Fibroblast of peridontal ligament (primary cell): ENCODE results near the gene TRIM44.
A peak's percentile ranks its signal among the peaks of the same experiment; 100 is the strongest.

Experiments
- DNase-seq: peaks from one replicate; pipeline ENCODE4 v3.0.0-alpha.2; 2010; ENCODE audit errors: extremely low read depth

TRIM44 gene

DNA sequence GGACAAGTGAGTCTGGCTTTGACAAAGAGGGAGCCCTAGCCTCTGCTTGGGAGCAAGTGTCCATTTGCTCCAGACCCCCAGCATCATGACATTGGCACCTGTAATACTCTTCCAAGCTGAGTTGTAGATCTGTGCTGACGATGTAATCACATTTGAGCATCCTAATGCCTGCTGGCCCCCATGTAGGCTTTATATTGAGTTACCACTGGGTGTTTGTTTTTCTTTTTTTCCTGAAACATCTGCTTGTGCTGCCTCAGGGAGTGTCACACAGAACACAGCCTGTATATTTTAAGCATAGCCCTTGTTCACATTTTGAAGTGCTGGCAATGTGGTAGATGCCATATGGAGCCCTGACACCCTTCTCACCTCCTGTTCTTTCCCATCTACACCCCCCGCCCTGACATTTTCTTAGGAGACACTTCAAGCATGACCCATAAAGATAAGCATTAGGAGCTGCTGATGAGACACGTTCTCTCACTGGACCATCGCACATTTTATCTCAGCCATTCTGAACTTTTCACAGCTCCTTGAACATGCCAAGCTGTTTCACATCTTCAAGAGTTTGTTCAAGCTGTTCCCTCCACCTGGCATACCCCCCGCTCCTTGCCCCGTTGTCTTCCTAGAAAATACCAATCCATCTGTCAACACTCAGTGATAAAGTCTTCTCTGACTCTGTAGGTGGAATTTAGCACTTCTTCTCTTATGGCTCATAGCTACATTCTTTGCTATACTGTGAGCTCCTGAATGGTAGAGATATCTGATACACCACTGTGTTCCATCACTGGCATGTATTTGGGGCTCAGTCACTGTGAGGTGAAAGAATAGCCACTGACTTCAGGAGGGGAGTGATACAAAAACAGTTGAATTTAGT, 128.7 kb downstream of the TRIM44 start:
- no peak for DNase-seq

DNA sequence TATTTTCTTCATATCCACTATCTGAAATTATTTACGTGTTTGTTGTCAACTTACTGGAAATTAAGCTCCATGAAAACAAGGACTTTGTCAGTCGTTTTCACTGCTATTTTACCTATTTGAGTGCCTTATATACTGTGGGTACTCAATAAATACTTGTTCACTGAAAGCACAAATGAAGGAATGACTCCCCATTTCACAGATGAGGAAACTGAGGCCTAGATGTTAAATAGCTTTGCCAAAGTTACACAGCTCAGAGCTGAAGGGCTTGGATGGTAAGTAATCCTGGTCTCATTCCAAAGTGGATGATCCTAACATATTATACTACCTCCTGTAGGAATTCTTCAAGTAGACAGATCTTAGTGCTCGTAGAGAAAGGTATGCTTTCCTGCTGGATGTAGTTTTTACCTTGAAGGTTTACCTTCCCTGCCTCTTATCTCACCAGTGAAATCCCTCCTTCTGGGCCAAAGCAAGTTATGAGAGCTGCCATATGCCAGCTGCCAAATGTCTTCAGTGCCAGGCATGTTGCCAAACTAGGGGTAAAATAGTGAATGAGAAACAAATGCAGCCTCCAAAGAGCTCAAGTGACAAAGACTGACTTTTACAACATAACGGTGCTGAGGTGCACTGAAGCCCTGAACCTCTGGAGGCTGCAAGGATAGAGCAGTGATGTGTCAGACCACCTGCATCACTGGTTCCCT, 129.7 kb downstream of the TRIM44 start:
- DNase-seq = peak; percentile 37

DNA sequence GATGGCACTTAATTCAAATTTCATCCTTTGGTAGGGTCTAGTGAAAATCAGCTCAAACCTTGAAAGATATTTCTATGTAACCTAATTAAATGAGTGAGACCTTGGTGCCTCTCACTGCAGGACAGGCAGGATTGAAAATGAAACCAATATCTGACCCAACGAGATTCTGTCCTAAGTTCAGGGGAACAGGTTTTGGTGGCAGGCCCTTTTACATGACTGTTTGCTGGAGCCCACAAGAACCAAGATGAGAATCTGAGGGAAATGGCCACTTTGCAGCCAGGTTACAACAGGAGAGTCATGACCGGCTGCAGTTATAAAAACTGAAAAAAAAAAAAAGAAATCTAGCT, 130.2 kb downstream of the TRIM44 start:
- DNase-seq = no peak

DNA sequence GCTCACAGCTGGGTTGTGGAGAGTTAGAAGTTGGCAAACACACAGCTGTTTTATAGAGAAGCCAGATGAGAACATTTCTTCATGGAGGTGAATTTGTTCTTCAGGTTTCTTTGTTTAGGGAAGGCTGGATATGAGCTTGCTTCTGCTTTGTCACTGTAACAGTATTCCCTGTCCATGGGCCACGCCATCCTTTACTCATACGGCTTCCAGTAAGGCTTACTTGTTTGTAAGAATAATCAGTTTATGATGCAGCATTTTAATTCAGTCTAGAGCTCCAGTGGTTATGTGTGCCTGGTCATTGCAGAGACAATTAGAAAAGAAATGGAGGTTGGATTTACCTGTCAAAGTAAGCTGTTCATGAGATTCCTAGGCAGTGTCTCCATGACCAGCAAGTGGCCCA, 131.8 kb downstream of the TRIM44 start:
- peak; percentile 23 for DNase-seq

DNA sequence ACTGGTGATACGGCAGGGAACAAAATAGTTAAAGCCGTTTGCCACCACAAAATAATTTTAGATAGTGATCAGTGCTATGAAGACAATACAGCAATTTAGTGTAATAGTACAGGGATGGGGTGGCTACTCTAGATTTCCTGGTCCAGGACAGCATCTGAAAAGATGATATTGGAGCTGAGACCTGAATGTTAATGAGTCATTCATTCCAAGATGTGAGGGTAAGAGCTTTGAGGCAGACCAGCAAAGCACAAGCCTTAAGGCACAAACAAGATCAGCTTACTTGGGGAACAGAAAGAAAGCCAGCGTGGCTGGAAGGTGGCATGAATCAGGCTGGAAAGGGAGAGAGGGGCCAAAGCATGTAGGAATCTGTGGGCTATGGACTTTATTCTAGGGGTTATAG, 132.3 kb downstream of the TRIM44 start:
- DNase-seq = peak; percentile 54

DNA sequence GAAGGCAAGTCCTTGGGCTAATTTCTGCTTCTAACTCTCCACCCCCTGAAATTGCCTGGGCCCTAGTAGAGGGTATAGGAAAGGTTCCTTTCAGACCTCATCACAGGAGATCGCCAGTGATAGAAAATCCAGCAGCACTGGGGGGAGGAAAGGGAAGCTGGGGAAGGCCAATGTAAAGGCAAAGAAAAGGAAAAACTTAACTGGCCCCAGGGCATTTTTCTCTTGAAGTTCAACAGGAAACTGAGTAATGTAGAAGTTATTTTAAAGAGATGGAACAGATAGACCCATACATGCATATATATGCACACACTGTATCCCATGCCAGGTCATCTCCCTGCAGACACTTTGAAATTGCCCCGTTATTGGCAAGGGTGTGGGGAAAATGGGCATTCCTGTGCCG, 134.0 kb downstream of the TRIM44 start:
- no peak for DNase-seq

DNA sequence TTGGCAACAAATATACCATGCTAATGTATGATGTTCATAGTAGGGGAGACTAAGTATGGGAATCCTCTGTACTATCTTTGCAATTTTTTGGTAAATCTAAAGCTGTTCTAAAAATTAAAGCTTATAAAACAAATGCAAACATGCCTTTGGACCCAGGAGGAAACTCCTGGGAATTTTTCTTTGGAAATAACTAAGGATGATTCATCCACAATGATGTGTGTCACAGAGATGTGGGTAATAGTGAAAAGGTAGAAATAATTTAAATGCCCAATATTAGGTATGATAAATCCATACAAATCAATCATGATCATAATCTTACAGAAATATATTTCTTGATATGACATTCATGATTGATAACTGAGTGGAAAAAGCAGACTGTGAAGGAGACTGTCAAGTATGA, 135.8 kb downstream of the TRIM44 start:
- no peak for DNase-seq

DNA sequence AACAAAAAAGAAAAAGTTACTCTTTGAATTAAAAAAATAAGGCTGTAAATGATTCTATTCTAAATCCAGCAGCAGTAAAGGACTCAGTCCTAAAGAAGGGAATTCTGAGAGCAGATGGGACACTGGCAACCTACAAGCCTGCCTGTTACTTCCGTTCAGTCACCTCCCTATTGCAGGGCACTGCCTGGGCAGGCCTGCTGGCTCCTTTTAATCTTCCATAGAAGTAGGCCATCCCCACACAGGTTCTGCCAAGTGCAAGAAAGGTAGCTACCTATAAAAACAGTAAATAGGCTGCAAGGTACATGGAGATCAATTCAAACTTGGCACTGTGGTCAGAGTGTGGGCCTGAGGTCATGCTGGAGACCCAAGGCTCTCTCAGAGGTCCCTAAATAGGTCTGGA, 136.4 kb downstream of the TRIM44 start:
- no peak for DNase-seq

DNA sequence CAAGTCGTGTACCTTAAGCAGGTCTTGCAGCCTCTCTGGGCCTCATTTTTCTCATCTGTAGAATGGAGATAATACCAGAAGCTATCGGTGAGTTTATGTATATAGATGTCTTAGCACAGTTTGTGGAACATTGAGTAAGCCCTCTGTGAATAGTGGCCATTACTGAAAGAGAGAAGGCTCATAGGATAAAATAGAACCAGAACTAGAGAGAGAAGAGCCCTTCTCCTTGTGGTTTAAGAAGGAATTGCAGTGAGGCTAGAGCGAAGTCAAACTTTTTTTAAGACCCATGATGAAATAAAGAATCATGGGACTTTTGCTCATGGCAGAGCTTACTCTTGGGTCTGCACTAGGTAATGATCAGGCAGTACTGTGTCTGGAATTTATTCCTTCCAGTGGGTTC, 137.1 kb downstream of the TRIM44 start:
- DNase-seq = no peak

DNA sequence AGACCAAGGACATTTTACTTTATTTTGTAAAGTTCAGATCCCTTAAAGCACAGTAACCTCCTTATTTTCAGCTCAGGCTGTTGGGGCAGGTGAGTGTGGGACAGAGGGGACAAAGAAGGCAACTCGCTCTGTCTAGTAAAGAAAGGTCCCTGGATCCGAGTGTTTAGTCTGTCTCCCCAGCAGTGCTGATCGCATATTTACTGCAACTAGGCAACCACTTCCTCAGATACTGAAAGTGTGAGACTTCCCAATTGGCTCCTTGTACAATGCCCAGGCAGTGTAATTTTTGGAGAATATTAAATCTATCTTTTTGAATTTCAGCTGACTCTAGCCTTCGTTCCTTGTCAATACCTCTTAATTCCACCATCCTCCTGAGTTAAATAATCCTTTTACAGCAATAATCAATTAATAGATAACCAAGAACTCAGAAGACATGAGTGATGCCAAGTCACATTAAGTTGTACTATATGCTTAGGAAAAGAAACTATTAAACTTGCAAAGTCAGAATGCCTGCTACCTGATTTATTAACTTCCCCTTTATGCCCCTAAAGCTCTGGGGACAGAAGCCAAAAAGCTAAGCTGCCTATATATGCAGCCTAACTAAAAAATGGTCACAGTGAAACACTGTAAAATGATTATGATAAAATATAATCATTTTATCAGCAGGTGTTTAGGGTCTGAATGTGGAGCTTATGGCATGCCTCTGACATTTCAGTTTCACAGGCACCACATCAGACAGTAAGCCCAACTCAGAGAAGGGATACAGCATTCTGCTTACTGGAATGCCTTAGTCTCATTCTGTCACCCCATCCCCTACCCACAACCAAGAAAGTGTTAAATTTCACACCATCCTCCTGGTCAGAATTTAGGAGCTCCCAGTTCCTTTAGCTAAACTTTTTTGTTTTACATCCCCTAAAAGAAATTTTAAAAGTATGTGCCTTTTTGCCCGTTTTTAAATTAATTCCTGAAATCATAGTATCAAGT, 138.7 kb downstream of the TRIM44 start:
- no peak for DNase-seq

DNA sequence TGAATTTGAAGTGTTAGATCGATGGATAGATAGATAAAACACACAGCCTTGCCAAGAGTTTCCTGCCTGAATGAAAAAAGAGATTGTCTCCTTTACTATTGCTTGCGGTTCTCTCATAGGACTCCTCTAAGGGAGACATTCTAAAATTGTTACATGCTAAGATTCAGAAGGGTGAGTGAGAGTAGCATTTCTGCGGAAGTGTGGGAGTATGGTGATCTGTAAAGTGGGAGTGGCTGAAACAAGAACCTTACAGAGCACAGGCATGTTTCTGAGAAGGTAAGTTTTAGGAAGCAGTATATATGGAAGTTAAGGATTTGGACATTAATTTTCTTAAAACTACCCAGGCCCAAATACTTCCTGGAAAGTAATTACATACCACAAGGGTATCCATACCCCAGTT, 139.6 kb downstream of the TRIM44 start:
- no peak for DNase-seq

DNA sequence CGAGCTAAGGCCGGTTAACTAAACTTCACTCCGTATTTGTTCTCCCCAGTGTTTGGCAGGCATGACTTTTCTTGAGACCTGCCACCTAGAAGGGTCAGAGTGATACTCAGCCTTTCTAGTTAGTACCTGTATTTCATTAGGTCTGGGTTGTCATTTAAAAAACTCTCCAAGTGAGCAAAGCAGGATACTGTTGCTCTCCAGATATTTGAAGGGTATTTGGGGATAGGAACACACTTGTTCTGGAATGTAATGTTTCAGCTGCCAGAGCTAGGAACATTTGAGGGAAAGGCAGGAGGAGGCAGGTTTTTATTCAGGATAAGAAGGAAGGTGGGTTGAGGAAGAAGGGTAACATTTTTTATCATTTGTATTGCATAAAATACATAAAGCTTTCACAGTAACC, 140.1 kb downstream of the TRIM44 start:
- DNase-seq = no peak

DNA sequence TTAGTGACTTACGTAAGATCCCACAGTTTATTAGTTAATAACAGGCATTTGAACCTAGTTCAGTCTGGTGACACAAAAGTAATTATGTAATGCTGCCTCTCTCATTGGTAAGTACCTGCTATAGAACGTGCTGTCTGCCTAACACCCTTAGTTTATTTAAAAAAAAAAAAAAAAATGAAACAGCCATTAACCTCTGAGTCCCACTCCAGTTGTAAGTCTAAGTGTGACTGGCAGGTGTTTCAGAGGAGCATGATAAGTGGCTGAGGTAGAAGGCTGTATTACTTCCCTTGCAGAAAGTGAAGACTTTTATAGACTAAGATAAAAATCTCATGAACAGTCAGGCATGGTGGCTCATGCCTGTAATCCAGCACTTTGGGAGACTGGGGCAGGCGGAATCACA, 140.5 kb downstream of the TRIM44 start:
- DNase-seq = no peak

DNA sequence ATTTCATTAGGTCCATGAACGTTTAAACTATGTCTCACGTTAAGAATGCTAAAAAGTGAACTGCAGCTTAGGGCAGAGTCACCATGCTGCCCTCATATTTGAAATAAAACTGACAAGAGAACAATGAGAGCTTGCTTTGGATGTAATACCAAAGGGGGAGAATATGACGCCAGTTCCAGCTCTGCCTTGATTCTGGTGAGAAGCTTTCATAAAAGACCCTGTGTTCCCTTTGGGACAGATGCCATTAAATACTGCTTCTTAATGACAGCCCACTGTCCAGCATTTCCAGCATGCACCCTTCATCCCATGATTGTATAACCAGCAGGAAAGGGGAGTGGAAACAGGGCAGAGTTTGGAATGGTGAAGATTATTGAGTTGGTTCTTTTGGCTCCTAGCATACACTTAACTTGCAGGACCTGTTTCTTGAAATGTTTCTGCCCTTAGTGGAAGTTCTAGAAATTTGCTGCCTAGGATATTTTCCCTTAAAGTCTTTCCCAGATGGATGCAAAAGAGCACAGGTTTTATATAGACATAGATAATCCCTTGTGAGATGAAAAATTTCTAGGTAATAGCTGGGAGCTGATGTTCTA, 142.0 kb downstream of the TRIM44 start:
- DNase-seq = no peak

DNA sequence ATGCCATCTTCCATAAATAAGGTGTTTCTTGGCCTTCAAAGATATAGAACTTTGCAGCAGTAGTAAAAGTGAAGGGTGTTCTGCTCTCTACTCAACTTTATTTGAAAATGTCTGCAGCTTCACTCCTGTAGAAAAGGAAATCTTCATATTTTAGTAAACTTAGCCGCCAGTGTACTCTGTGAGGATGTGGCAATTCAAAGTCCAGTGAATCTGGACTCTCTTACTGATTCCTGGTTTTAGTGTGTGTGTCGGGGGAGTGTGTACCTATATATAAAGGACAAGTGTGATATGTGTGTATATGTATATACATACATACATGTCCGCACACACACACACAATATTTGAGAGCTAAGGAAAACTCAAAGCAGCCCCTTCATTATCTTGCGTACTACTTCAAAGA, 147.0 kb downstream of the TRIM44 start:
- no peak for DNase-seq

DNA sequence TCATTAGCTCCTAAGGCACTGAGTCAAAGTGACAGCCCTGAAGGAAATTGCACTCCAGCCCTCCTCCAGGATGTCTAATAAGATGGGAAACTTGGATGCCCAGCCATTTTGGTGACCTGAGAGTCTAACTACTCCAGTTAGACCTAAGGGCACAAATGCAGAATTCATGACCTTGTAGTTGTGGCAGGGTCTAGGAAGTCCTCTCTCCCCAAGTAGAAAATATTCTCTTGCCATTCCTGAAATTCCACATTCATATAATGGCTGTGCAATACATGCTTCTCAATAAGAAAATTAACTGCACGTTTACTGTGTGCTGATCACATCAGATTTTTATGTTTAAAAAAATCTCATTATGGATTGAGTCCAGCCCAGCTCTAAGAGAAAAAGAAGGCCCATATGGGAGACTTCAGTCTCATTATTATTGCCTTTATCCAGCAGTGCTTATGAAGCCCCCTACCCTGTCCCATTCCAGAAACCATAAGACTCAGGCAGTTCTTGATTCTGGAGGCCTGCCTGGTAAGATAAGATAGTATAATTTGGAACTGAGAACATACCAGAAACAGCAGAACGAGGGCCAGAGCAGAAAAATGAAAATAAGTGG, 147.6 kb downstream of the TRIM44 start:
- no peak for DNase-seq

DNA sequence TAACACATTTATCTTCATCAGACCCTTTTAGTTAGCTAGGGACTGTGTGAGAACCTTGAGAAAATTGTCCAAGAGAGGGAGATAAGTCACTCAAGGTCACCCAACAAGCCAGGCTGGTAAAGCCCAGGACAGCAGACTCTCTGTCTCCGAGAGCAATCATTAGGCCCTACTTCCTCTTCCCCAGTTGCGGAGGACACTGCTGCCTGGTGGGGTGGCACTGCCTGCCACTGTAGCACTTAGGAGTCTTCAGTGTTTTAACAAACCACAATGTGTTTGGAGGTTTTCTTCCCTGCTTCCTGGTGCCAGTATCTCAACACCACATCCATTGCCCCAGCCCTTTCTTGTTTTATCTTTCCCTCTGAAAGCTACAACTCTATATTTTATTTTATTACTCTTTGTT, 149.2 kb downstream of the TRIM44 start:
- no peak for DNase-seq

DNA sequence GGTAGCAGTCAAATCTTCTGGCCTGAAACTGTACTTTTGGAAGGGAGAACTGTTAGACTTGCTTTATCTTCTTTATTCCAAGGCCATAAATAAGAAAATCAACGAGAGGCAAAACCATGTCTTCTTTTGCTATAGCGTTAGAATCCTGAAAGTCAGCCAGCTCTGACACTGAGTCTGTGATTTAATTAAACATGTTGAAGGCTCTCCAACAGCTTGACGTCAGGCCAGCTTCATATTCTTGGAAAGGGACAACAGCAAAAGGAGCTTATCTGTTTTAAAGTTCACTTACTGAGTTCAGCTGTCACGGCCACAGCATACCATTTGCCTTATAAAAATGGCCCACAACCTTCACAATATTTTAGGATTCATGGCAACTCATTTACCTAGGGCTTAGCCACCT, 150.3 kb downstream of the TRIM44 start:
- DNase-seq = no peak

DNA sequence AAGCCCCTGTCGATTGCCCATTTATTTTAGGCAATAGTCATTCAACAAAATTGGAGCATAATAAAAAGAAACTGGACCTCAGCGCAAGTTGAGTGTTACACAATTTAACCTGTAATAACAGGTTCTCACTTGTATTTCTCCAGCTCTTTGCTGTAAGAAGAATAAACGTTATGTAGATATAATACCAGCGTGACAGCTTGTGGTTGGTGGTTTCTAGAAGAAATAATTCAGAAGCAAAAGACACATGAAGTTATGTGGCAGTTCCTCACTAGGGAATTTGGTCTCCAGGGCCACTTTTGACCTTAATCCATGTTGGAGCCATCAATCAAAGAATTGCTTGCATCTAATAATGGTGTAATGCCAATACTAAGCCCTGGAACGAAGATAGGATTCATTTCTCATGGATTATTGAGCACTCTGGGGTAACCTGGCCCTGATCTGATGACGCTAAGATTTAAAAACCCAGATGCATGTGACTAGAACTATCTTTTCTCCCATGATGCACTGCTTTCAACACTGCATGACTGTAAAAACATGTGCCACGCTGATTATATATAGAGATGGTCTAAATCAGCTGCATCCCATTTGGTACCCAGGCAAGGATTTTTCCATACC, 151.6 kb downstream of the TRIM44 start:
- DNase-seq = no peak

DNA sequence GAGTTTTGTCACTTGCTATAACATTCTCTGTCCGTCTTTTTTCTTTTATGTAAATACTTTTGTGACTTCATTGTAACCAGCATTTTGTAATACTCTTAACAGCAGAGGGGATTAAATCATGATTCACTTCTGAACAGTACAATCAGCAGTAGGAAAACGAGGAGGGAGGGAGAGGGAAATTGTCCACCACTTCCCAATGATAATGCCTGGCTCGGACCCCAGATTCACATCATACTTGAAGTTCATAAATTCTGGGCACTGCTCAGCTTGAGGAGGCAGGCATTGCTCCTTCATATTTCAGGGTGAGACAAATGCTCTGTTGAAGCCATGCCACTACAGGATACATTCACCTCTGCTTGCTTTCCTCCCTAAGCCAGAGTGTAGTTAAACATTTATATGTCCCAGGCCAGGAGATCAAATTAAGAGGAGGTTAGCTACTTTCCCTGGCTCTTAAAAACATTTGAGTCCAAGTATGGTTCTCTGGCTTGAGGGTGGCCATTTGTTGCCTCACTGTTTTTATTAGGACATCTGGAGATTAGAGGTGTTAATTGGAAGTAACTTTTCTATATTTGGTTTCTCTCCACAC, 152.2 kb downstream of the TRIM44 start:
- DNase-seq = peak; percentile 55
